ENCODE results near the gene PVALB. TPM values are rescaled to one million over a fixed set of nuclear protein-coding genes. Genes with fewer than 3 reads are reported as not detected.

Gene PVALB
- total RNA-seq, 2 experiments from 2014 or later: not detected

- TF ChIP-seq EZH2phosphoT487 (IDR thresholded peaks at IDR 0.05; ENCODE audit: borderline replicate concordance, low read depth, low read length): no peak
- TF ChIP-seq CTCF (conservative IDR thresholded peaks at IDR 0.05; ENCODE audit: low read length): no peak
- Histone ChIP-seq H3K27ac (ENCODE audit: low read depth, low read length, poor library complexity, severe bottlenecking) (no peak overlapping the region), H3K36me3 (ENCODE audit: insufficient read depth, low read length) (no peaks in the 10 kb centered on the region), H2AFZ (ENCODE audit: low read length) (no peak overlapping the region), H3K4me1 (ENCODE audit: insufficient read depth, low read length, poor library complexity, severe bottlenecking) (peaks cover 10% of the 10 kb centered on the region), H3K4me2 (ENCODE audit: low read length) (no peak overlapping the region), H4K20me1 (ENCODE audit: insufficient read depth, low read length) (no peaks in the 10 kb centered on the region), H3K9me2 (ENCODE audit: insufficient read depth, low read length) (no peaks in the 10 kb centered on the region), H3K4me3 (ENCODE audit: low read depth, low read length, poor library complexity, severe bottlenecking) (no peak overlapping the region), H3K9me3 (ENCODE audit: low read length) (peaks cover 5% of the 10 kb centered on the region; the same call in 1 of the 2 replicates), H3K79me2 (ENCODE audit: insufficient read depth, low read depth, low read length) (no peaks in the 10 kb centered on the region)
- ChIA-PET POLR2A (no interaction called here), CTCF (ENCODE audit: unreplicated experiment) (no interaction called here)
- BruUV-seq (replicated peaks): no TSS peak
- intact Hi-C loops (cut with micrococcal nuclease; ENCODE audit: unreplicated experiment): no loop called here
- DNase-seq (ENCODE audit: low spot score): no peak
Observed at GRCh38 chr22:36831717-36832116, 14.9 kb upstream of the PVALB start.

- ChIA-PET POLR2A (no interaction called here), CTCF (ENCODE audit: unreplicated experiment) (no interaction called here)
- no peak overlapping the region for H3K4me2 ChIP-seq (ENCODE audit: low read length)
- no peak overlapping the region for H2AFZ ChIP-seq (ENCODE audit: low read length)
- intact Hi-C loops (cut with micrococcal nuclease; ENCODE audit: unreplicated experiment): no loop called here
- no peak for TF ChIP-seq EZH2phosphoT487 (IDR thresholded peaks at IDR 0.05; ENCODE audit: borderline replicate concordance, low read depth, low read length)
- peaks cover 5% of the 10 kb centered on the region; the same call in 1 of the 2 replicates for H3K9me3 ChIP-seq (ENCODE audit: low read length)
- peaks cover 10% of the 10 kb centered on the region for H3K4me1 ChIP-seq (ENCODE audit: insufficient read depth, low read length, poor library complexity, severe bottlenecking)
- no peak overlapping the region for H3K27ac ChIP-seq (ENCODE audit: low read depth, low read length, poor library complexity, severe bottlenecking)
- H3K36me3 ChIP-seq (ENCODE audit: insufficient read depth, low read length): no peaks in the 10 kb centered on the region
- no peak overlapping the region for H3K4me3 ChIP-seq (ENCODE audit: low read depth, low read length, poor library complexity, severe bottlenecking)
- H3K79me2 ChIP-seq (ENCODE audit: insufficient read depth, low read depth, low read length): no peaks in the 10 kb centered on the region
- no peaks in the 10 kb centered on the region for H4K20me1 ChIP-seq (ENCODE audit: insufficient read depth, low read length)
- BruUV-seq (replicated peaks): no TSS peak
- H3K9me2 ChIP-seq (ENCODE audit: insufficient read depth, low read length): no peaks in the 10 kb centered on the region
- no peak for DNase-seq (ENCODE audit: low spot score)
Observed at GRCh38 chr22:36831206-36831605, 14.4 kb upstream of the PVALB start.

- Histone ChIP-seq H3K4me2 (ENCODE audit: low read length) (no peak overlapping the region), H3K79me2 (ENCODE audit: insufficient read depth, low read depth, low read length) (no peaks in the 10 kb centered on the region), H3K4me1 (ENCODE audit: insufficient read depth, low read length, poor library complexity, severe bottlenecking) (peaks cover 10% of the 10 kb centered on the region), H3K9me3 (ENCODE audit: low read length) (peaks cover 5% of the 10 kb centered on the region; the same call in 1 of the 2 replicates), H2AFZ (ENCODE audit: low read length) (no peak overlapping the region), H3K4me3 (ENCODE audit: low read depth, low read length, poor library complexity, severe bottlenecking) (no peak overlapping the region), H3K9me2 (ENCODE audit: insufficient read depth, low read length) (no peaks in the 10 kb centered on the region), H4K20me1 (ENCODE audit: insufficient read depth, low read length) (no peaks in the 10 kb centered on the region), H3K36me3 (ENCODE audit: insufficient read depth, low read length) (no peaks in the 10 kb centered on the region), H3K27ac (ENCODE audit: low read depth, low read length, poor library complexity, severe bottlenecking) (no peak overlapping the region)
- intact Hi-C loops (cut with micrococcal nuclease; ENCODE audit: unreplicated experiment): no loop called here
- CTCF ChIA-PET (ENCODE audit: unreplicated experiment): no interaction called here
- no peak for TF ChIP-seq CTCF (conservative IDR thresholded peaks at IDR 0.05; ENCODE audit: low read length)
- no peak for TF ChIP-seq EZH2phosphoT487 (IDR thresholded peaks at IDR 0.05; ENCODE audit: borderline replicate concordance, low read depth, low read length)
- no TSS peak for BruUV-seq (replicated peaks)
- POLR2A ChIA-PET: no interaction called here
- no peak for DNase-seq (ENCODE audit: low spot score)
Observed at GRCh38 chr22:36830601-36831000, 13.8 kb upstream of the PVALB start.

Data from OCI-LY7 (cell line).